ENCODE measurements around the gene SYNC.
A peak's percentile ranks its signal among the peaks of the same experiment; 100 is the strongest.

DNA sequence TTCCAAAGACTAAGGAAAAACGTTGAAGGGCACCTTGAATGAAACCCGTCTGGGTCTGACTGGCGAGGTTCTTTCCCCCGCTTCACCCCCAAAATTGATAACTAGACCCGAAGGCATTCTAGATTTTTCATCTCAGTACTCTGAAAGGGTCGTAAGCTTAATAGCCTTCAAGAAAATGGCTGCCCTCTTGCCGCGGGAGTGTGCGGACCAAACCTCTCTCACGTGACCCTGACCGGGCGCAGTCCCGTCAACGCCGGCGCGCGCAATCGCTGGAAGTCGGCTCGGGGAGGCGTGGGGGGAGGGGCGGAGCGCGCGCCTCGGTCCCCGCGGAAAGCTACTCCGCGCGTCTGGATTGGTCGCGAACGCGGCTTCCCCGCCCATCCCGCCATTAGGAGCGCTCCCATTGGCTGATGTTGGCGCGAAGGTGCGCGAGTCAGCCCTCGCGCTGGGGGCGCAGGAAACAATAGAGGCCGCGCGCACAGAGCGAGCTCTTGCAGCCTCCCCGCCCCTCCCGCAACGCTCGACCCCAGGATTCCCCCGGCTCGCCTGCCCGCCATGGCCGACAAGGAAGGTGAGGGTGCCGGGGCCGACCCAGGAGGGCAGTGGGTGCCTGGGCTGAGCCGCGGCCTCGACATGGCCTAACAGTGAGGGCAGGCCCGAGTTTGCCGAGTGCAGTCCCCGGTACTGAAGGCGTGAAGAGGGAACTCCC is 51.7 kb downstream of the SYNC start, which contains the start of gene RBBP4:
- TF ChIP-seq CTCF (IDR thresholded peaks at IDR 0.05) = no peak
- TF ChIP-seq POLR2A (IDR thresholded peaks at IDR 0.05) = peak; percentile 57

Measured in testis (tissue), 2 donors.